ENCODE measurements around the gene TCF12.

The TCF12 gene

GRCh38 chr15:57320631-57321220 is 402.3 kb downstream of the TCF12 start:
- DNase-seq (ENCODE audit: low read depth): no peak

GRCh38 chr15:57321485-57321884 is 403.0 kb downstream of the TCF12 start:
- DNase-seq (ENCODE audit: low read depth): no peak

GRCh38 chr15:57321973-57322601 is 403.6 kb downstream of the TCF12 start:
- no peak for DNase-seq (ENCODE audit: low read depth)

GRCh38 chr15:57322602-57323250 is 404.3 kb downstream of the TCF12 start:
- DNase-seq (ENCODE audit: low read depth): no peak

- no peak for DNase-seq (ENCODE audit: low read depth)
Observed at GRCh38 chr15:57323299-57323805, 404.9 kb downstream of the TCF12 start.

DNA sequence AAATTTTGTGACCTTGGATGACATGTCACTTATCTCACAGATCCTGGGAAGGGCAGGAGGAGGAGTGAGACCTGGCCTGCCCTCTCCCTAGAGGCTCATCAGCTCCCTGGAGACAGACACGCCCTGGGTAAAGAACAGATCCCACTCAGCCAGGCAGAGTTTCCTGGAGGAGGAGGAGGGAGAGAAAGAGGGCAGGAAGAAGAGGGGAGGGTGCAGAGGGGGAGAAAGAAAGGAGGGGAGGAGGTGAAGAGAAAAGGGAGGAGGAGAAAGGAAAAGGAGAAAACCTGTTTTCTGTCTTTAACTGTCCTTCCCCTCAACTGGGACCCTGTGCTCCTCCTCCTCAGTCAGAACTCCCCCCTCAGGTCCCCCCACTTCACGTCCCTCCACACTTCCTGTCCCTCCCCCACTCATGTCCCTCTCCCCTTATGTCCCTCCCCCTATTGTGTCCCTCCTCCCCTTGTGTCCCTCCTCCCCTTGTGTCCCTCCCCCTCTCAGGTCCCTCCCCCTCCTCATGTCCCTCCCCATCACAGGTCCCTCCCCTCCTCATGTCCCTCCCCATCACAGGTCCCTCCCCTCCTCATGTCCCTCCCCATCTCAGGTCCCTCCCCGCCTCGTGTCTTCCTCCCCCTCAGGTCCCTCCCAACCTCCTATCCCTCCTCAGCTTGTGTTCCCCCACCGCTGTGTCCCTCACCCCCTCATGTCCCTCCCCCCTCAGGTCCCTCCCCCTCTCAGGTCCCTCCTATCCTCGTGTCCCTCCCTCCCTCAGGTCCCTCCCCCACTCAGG is 405.6 kb downstream of the TCF12 start:
- DNase-seq (ENCODE audit: low read depth): no peak

DNA sequence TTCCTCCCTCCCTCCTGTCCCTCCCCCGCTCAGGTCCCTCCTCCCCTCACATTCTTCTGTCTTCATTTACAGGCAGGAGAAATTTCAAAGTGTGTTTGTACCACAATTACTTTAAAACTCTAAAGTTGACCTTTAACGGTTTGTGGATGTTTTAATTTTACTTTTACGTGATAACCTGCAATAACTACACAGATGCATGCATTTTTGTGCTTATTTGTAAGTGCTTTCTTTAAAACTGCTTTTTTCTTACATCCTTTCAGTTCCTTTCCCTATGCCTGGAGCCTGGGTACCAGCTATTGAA is 406.1 kb downstream of the TCF12 start:
- DNase-seq (ENCODE audit: low read depth): no peak

DNA sequence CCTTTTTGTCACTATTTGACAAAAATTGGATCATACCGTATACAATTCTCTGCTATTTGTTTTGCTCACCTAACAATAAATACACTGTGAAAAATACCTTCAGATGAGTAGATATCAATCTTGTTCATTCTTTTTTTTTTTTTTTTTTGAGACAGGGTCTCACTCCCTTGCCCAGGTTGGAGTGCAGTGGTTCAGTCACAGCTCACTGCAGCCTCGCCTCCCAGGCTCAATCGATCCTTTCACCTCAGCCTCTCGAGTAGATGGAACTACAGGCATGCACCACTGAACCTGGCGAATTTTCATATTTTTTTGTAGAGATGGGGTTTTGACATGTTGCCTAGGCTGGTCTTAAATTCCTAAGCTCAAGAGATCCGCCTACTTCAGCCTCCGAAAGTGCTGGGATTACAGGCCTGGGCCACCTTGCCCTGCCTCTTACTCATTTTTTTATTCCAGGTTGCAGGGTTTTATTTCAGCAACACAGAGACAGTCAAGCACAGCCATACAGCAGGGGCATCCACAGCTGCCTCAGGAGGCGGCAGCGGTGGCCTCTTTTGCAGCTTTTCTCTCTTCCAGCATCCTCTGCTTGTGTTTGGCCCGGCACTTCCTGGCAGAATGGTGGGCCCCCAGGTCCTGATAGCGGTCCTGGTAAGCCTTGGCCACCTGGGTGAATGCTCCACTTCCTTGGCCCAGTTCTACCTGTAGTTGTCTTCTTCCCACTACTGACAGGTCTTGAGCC is 406.7 kb downstream of the TCF12 start:
- DNase-seq (ENCODE audit: low read depth): no peak

GRCh38 chr15:57326196-57326595 is 407.8 kb downstream of the TCF12 start:
- DNase-seq (ENCODE audit: low read depth): no peak

- DNase-seq (ENCODE audit: low read depth): peak; percentile 58
Observed at GRCh38 chr15:57327985-57328471, 409.6 kb downstream of the TCF12 start.

GRCh38 chr15:57328479-57328878 is 410.0 kb downstream of the TCF12 start:
- DNase-seq (ENCODE audit: low read depth): no peak

DNA sequence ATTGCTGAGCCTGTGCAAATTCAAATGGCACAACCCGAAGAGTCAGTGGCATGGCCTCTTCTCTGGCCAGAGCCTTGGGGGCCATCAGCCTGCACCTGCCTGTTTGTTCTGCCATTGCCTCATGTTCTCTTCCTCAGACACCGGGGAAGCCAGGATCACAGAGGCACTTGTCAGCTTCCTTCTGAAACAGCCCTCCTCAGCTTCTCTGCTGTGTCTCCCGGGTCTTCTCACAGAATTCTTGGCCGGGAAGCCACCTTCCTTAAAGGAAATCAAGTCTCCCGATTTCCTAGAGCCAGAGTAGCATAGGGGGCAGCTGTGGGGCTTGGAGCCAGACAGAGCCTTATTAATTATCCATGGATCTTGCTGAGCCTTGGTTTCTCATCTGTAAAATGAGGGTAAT is 410.5 kb downstream of the TCF12 start:
- no peak for DNase-seq (ENCODE audit: low read depth)

DNA sequence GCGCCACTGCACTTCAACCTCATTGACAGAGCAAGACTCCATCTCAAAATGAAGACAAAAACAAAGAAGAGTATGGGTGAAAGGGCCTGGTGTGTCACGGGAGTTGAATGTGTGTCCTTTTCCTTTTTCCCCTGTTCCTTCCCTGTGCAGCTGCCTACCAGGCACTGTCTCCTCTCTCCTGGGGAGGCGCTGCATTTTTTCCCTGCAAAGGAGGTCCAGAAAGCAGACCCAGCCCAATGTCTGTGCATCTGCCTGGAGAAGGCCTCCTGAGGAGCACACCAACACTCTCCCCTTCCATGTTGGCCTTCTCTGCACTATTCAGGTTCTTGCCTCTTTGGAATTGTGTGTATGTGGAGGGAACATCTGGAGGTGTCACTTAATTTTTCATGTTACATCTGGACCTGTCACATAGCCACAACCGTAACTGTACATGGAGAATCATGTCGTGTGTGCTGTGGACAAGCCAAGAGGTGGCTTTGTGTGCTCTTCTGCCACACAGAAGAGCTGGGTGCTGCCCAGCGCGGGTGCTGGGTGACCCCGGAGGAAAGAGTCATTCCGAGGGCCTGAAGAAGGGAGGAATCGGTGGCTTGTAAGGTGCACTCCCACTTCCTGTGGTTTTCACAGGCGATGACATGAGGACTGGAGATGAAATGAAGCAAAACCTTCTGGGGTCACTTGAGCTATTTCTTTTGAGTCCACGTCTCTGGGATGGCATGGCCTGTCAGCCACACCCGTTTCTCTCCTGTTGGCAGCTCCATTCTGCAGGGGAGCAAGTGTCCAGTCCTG is 411.3 kb downstream of the TCF12 start:
- DNase-seq (ENCODE audit: low read depth): no peak

DNA sequence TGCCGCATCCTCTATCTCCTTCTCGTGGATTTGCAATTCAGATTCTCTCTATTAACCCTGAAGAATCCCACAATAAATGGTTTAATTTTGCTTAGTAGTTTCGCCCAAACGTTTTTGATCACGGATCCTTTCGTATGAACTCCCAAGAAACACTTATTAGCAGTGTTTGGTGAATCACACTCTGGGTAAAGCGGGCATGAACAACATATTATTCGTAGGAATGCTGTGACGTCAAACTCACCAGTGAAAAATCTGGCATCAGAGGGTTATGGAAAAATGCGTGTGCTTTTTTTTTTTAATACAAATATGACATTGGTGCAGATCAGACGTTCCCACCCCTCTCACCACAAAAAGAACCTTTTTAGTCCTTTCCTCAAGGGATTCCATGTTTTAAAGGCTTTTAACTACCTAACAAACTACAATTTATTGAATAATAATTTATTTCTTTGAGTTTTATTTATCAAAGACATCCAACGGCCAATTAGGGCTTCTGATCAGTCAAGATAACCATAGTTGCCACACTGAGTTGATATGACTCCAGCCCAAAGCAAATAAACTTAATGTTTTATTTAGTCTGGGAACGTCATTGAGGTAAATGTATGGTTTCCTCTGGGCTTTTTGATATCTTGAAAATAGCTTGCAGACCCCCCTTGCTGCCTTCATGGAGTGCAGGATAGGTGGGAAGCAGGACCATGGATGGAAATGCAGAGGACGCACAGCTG is 412.3 kb downstream of the TCF12 start:
- DNase-seq (ENCODE audit: low read depth): no peak

- DNase-seq (ENCODE audit: low read depth): no peak
Observed at GRCh38 chr15:57332326-57332725, 413.9 kb downstream of the TCF12 start.

GRCh38 chr15:57333487-57333886 is 415.0 kb downstream of the TCF12 start:
- no peak for DNase-seq (ENCODE audit: low read depth)

- DNase-seq (ENCODE audit: low read depth): no peak
Observed at GRCh38 chr15:57334257-57334656, 415.8 kb downstream of the TCF12 start.

- DNase-seq (ENCODE audit: low read depth): no peak
Observed at GRCh38 chr15:57335293-57335715, 416.9 kb downstream of the TCF12 start.

DNA sequence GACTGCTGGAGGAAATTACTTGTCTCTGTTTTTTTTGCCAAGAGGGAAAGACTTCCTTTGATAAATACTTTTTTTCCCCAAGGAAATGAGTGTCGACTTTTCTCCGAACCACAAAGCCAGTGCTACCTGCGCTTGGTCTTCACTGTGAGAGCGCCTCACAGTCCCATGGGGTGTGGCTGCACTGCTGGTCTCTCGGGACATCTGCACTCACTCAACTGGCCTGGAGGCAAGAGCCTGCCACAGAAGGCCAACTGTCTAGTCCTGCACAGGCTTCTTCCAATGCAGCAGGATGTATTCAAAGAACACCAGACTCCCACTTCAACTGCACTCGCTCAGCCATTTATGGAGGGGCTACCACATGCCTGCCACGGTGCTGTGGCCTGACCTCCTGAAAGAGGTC is 417.3 kb downstream of the TCF12 start:
- no peak for DNase-seq (ENCODE audit: low read depth)

GRCh38 chr15:57337868-57338411 is 419.5 kb downstream of the TCF12 start:
- no peak for DNase-seq (ENCODE audit: low read depth)

Measured in GM04504 (cell line).